ENCODE measurements around the gene CRTAC1.

DNA sequence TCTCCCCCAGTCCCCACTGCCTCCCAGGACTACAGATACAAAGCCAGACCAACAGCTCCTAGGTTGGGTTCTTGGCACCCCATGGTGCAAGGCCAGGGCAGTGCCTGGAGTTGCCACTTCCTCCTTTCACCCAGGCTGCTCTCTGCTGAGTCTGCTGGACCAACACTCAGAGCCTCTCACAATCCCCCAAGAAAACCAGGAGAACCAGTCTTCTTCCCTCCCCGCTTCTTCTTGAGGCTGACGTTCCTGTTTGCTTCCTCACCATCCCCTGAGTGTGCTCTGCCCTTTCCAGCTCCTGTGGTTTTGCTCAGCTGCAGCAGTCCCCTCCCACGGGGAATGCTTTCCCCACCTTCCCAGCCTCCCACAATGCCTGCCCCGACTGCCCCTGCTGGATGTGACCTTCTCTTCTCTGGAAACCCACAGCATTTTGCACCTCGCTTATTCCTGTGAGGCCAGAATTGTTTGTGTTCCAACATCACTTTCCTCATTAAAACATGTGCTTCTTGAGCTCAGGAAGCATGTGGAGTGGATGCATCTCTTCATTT, 90.9 kb downstream of the CRTAC1 start:
- no peak for TF ChIP-seq CTCF (conservative IDR thresholded peaks at IDR 0.05; ENCODE audit: low read depth in 2 of 2)
- no peak for TF ChIP-seq ZNF114 (CRISPR knock-in tag; IDR thresholded peaks at IDR 0.05)
- TF ChIP-seq, protein P1, sequence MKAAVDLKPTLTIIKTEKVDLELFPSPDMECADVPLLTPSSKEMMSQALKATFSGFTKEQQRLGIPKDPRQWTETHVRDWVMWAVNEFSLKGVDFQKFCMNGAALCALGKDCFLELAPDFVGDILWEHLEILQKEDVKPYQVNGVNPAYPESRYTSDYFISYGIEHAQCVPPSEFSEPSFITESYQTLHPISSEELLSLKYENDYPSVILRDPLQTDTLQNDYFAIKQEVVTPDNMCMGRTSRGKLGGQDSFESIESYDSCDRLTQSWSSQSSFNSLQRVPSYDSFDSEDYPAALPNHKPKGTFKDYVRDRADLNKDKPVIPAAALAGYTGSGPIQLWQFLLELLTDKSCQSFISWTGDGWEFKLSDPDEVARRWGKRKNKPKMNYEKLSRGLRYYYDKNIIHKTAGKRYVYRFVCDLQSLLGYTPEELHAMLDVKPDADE (IDR thresholded peaks at IDR 0.05): no peak
- TF ChIP-seq EZH2phosphoT487 (IDR thresholded peaks at IDR 0.05; ENCODE audit: unreplicated experiment): no peak
- no peak for TF ChIP-seq NANOG (IDR thresholded peaks at IDR 0.05; ENCODE audit: borderline replicate concordance)
- TF ChIP-seq EZH2 (IDR thresholded peaks at IDR 0.05; ENCODE audit: low read depth, unreplicated experiment): no peak
- TF ChIP-seq, protein P2, sequence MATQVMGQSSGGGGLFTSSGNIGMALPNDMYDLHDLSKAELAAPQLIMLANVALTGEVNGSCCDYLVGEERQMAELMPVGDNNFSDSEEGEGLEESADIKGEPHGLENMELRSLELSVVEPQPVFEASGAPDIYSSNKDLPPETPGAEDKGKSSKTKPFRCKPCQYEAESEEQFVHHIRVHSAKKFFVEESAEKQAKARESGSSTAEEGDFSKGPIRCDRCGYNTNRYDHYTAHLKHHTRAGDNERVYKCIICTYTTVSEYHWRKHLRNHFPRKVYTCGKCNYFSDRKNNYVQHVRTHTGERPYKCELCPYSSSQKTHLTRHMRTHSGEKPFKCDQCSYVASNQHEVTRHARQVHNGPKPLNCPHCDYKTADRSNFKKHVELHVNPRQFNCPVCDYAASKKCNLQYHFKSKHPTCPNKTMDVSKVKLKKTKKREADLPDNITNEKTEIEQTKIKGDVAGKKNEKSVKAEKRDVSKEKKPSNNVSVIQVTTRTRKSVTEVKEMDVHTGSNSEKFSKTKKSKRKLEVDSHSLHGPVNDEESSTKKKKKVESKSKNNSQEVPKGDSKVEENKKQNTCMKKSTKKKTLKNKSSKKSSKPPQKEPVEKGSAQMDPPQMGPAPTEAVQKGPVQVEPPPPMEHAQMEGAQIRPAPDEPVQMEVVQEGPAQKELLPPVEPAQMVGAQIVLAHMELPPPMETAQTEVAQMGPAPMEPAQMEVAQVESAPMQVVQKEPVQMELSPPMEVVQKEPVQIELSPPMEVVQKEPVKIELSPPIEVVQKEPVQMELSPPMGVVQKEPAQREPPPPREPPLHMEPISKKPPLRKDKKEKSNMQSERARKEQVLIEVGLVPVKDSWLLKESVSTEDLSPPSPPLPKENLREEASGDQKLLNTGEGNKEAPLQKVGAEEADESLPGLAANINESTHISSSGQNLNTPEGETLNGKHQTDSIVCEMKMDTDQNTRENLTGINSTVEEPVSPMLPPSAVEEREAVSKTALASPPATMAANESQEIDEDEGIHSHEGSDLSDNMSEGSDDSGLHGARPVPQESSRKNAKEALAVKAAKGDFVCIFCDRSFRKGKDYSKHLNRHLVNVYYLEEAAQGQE (IDR thresholded peaks at IDR 0.05; ENCODE audit: unreplicated experiment): no peak

Measured in GM23338 (cell line).